ENCODE measurements around the gene STK32C. TPM values are rescaled to one million over a fixed set of nuclear protein-coding genes. Genes with fewer than 3 reads are reported as not detected.

Gene STK32C
- total RNA-seq, 2 donors from 2014 or later: 7.2 to 21.5 TPM

- Histone ChIP-seq H3K27me3 (replicated peaks; ENCODE audit: insufficient read depth) (no peaks in the 10 kb centered on the region), H3K36me3 (peaks cover 0 to 3% of the 10 kb centered on the region in 2 donors), H3K9me3 (no peaks in the 10 kb centered on the region), H3K27ac (no peak overlapping the region), H3K4me3 (no peak overlapping the region), H3K4me1 (replicated peaks) (no peaks in the 10 kb centered on the region)
- TF ChIP-seq POLR2A (IDR thresholded peaks at IDR 0.05) (no peak), POLR2AphosphoS5 (IDR thresholded peaks at IDR 0.05) (no peak)
- TF ChIP-seq, protein P1, sequence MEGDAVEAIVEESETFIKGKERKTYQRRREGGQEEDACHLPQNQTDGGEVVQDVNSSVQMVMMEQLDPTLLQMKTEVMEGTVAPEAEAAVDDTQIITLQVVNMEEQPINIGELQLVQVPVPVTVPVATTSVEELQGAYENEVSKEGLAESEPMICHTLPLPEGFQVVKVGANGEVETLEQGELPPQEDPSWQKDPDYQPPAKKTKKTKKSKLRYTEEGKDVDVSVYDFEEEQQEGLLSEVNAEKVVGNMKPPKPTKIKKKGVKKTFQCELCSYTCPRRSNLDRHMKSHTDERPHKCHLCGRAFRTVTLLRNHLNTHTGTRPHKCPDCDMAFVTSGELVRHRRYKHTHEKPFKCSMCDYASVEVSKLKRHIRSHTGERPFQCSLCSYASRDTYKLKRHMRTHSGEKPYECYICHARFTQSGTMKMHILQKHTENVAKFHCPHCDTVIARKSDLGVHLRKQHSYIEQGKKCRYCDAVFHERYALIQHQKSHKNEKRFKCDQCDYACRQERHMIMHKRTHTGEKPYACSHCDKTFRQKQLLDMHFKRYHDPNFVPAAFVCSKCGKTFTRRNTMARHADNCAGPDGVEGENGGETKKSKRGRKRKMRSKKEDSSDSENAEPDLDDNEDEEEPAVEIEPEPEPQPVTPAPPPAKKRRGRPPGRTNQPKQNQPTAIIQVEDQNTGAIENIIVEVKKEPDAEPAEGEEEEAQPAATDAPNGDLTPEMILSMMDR (IDR thresholded peaks at IDR 0.05): no peak
- no peak for DNase-seq (ENCODE audit: low spot score)
- 87% methylated on average over 9 of the region's 9 CpGs for WGBS
- intact Hi-C loops (cut with DNase I): no loop called here
Observed at GRCh38 chr10:132346806-132347205, 39.1 kb upstream of the STK32C start.

DNA sequence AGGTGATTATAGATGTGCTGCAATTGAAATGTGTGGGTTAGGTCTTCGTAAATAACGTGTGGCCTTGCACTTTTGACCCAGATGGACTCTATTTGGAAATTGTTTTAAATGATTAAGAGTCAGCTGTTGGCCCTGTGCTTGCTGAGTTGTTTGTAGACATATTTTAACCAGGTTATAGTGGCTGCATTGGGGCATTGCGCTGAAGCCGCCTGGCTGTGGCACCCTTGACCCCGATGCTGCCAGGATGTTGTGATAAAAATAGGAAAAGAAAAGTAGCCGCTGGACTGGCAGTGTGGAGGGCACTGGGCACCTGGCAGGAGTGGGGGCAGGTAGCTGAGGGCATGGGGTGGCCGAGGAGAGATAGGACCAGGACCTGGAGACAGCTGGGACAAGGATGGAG is 37.6 kb upstream of the STK32C start:
- no peak for DNase-seq (ENCODE audit: low spot score)
- H3K9me3 ChIP-seq: no peaks in the 10 kb centered on the region
- no peaks in the 10 kb centered on the region for H3K27me3 ChIP-seq (replicated peaks; ENCODE audit: insufficient read depth)
- WGBS: 97% methylated on average over 7 of the region's 7 CpGs
- H3K4me3 ChIP-seq: no peak overlapping the region
- intact Hi-C loops (cut with DNase I): no loop called here
- TF ChIP-seq, protein P1 (IDR thresholded peaks at IDR 0.05): no peak
- TF ChIP-seq POLR2A (IDR thresholded peaks at IDR 0.05) (no peak), POLR2AphosphoS5 (IDR thresholded peaks at IDR 0.05) (no peak)
- peaks cover 0 to 3% of the 10 kb centered on the region in 2 donors for H3K36me3 ChIP-seq
- no peak overlapping the region for H3K27ac ChIP-seq
- no peaks in the 10 kb centered on the region for H3K4me1 ChIP-seq (replicated peaks)

- Histone ChIP-seq H3K9me3 (no peaks in the 10 kb centered on the region), H3K27me3 (replicated peaks; ENCODE audit: insufficient read depth) (no peaks in the 10 kb centered on the region), H3K4me1 (replicated peaks) (no peaks in the 10 kb centered on the region), H3K36me3 (peaks cover 0 to 3% of the 10 kb centered on the region in 2 donors), H3K4me3 (no peak overlapping the region), H3K27ac (no peak overlapping the region)
- intact Hi-C loops (cut with DNase I): no loop called here
- 80% methylated on average over 6 of the region's 6 CpGs for WGBS
- DNase-seq (ENCODE audit: low spot score): no peak
- TF ChIP-seq POLR2AphosphoS5 (IDR thresholded peaks at IDR 0.05): no peak
- TF ChIP-seq, protein P1 (IDR thresholded peaks at IDR 0.05): no peak
- TF ChIP-seq POLR2A (IDR thresholded peaks at IDR 0.05): no peak
Observed at GRCh38 chr10:132344386-132344785, 36.6 kb upstream of the STK32C start.

- WGBS: 94% methylated on average over 7 of the region's 7 CpGs
- H3K36me3 ChIP-seq: peaks cover 0 to 3% of the 10 kb centered on the region in 2 donors
Observed at GRCh38 chr10:132342553-132342952, 34.8 kb upstream of the STK32C start.

DNA sequence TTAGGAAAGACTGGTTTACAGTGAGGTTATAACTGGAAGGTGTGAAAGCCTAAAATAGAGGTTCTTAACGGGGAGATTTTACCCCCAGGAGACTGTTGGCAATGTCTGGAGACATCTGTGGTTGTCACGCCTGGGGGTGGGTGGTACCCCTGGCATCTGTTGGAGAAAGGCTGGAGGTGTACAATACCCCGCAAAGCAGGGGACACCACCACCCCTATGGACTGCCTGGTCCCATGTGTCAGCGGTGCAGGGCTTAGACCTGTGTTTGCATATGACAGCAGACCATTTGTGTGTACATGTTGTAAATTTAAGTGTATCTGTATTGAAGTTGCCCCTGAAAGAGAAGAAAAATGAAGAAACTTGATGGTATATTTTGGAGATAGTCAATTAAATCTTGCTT is 34.0 kb upstream of the STK32C start:
- Histone ChIP-seq H3K27ac (no peak overlapping the region), H3K9me3 (no peaks in the 10 kb centered on the region), H3K36me3 (peaks cover 0 to 3% of the 10 kb centered on the region in 2 donors), H3K4me3 (no peak overlapping the region), H3K27me3 (replicated peaks; ENCODE audit: insufficient read depth) (no peaks in the 10 kb centered on the region), H3K4me1 (replicated peaks) (no peaks in the 10 kb centered on the region)
- intact Hi-C loops (cut with DNase I): no loop called here
- no peak for DNase-seq (ENCODE audit: low spot score)
- TF ChIP-seq POLR2AphosphoS5 (IDR thresholded peaks at IDR 0.05) (no peak), POLR2A (IDR thresholded peaks at IDR 0.05) (no peak)
- TF ChIP-seq, protein P1 (IDR thresholded peaks at IDR 0.05): no peak
- 98% methylated on average over 4 of the region's 4 CpGs for WGBS

More at GRCh38 chr10:132342553-132342952, 34.8 kb upstream of the STK32C start:
- DNase-seq (ENCODE audit: low spot score): no peak
- no peak overlapping the region for H3K27ac ChIP-seq
- no peak overlapping the region for H3K4me3 ChIP-seq
- intact Hi-C loops (cut with DNase I): no loop called here
- H3K9me3 ChIP-seq: no peaks in the 10 kb centered on the region
- no peaks in the 10 kb centered on the region for H3K27me3 ChIP-seq (replicated peaks; ENCODE audit: insufficient read depth)
- TF ChIP-seq POLR2A (IDR thresholded peaks at IDR 0.05): no peak
- TF ChIP-seq, protein P1 (IDR thresholded peaks at IDR 0.05): no peak
- no peak for TF ChIP-seq POLR2AphosphoS5 (IDR thresholded peaks at IDR 0.05)
- H3K4me1 ChIP-seq (replicated peaks): no peaks in the 10 kb centered on the region

Measured in prostate gland (tissue), 2 donors.